ENCODE measurements around the gene ALDH3B1. TPM values are rescaled to one million over a fixed set of nuclear protein-coding genes. Genes with fewer than 3 reads are reported as not detected.

ALDH3B1 gene
- total and polyA plus RNA-seq, 2 donors from 2014 or later = 20.9 to 42.7 TPM

GRCh38 chr11:68040957-68041591, 30.9 kb downstream of the ALDH3B1 start:
- intact Hi-C loops (cut with DNase I) = no loop called here
- peak overlapping the region in 1 of 3 donors; percentile 65 for H3K9ac ChIP-seq (ENCODE audit: low read length in 3 of 3)
- peak overlapping the region in 1 of 3 donors; percentile 69 for H3K4me3 ChIP-seq (ENCODE audit: low read length in 3 of 3)
- no peak for TF ChIP-seq CTCF (IDR thresholded peaks at IDR 0.05; ENCODE audit: borderline replicate concordance, extremely low read depth, insufficient read depth)
- no peaks in the 10 kb centered on the region for H3K9me3 ChIP-seq (ENCODE audit: control insufficient read depth in 2 of 3, insufficient read depth in 1 of 3, low read length in 3 of 3)
- peak in 2 of 5 donors; percentile 58 to 82 for DNase-seq
- no peaks in the 10 kb centered on the region for H3K36me3 ChIP-seq (ENCODE audit: control insufficient read depth in 2 of 3, insufficient read depth in 3 of 3, low read length in 3 of 3)
- H3K27me3 ChIP-seq (ENCODE audit: control insufficient read depth, insufficient read depth, low read length) = no peaks in the 10 kb centered on the region
- peaks cover 0 to 35% (median 10%) of the 10 kb centered on the region in 3 donors for H3K4me1 ChIP-seq (ENCODE audit: control insufficient read depth in 2 of 3, insufficient read depth in 2 of 3, low read depth in 1 of 3, low read length in 3 of 3)
- FAIRE-seq = no peak
- H3K27ac ChIP-seq (ENCODE audit: low read depth in 2 of 2, low read length in 2 of 2) = peak overlapping the region; percentile 83 to 85

GRCh38 chr11:68041617-68042218, 31.6 kb downstream of the ALDH3B1 start:
- Histone ChIP-seq H3K4me3 (ENCODE audit: low read length in 3 of 3) (no peak overlapping the region), H3K9me3 (ENCODE audit: control insufficient read depth in 2 of 3, insufficient read depth in 1 of 3, low read length in 3 of 3) (no peaks in the 10 kb centered on the region), H3K9ac (ENCODE audit: low read length in 3 of 3) (no peak overlapping the region), H3K36me3 (ENCODE audit: control insufficient read depth in 2 of 3, insufficient read depth in 3 of 3, low read length in 3 of 3) (no peaks in the 10 kb centered on the region), H3K27ac (ENCODE audit: low read depth in 2 of 2, low read length in 2 of 2) (no peak overlapping the region), H3K27me3 (ENCODE audit: control insufficient read depth, insufficient read depth, low read length) (no peaks in the 10 kb centered on the region), H3K4me1 (ENCODE audit: control insufficient read depth in 2 of 3, insufficient read depth in 2 of 3, low read depth in 1 of 3, low read length in 3 of 3) (peaks cover 0 to 29% (median 10%) of the 10 kb centered on the region in 3 donors)
- intact Hi-C loops (cut with DNase I) = no loop called here
- DNase-seq (no peak), FAIRE-seq (no peak)
- no peak for TF ChIP-seq CTCF (IDR thresholded peaks at IDR 0.05; ENCODE audit: borderline replicate concordance, extremely low read depth, insufficient read depth)

- intact Hi-C loops (cut with DNase I) = no loop called here
- no peaks in the 10 kb centered on the region for H3K27me3 ChIP-seq (ENCODE audit: control insufficient read depth, insufficient read depth, low read length)
- no peak overlapping the region for H3K27ac ChIP-seq (ENCODE audit: low read depth in 2 of 2, low read length in 2 of 2)
- H3K9me3 ChIP-seq (ENCODE audit: control insufficient read depth in 2 of 3, insufficient read depth in 1 of 3, low read length in 3 of 3) = no peaks in the 10 kb centered on the region
- TF ChIP-seq CTCF (IDR thresholded peaks at IDR 0.05; ENCODE audit: borderline replicate concordance, extremely low read depth, insufficient read depth) = no peak
- DNase-seq (peak in 2 of 5 donors; percentile 50 to 76), FAIRE-seq (no peak)
- H3K4me3 ChIP-seq (ENCODE audit: low read length in 3 of 3) = no peak overlapping the region
- peaks cover 0 to 22% (median 10%) of the 10 kb centered on the region in 3 donors for H3K4me1 ChIP-seq (ENCODE audit: control insufficient read depth in 2 of 3, insufficient read depth in 2 of 3, low read depth in 1 of 3, low read length in 3 of 3)
- H3K9ac ChIP-seq (ENCODE audit: low read length in 3 of 3) = no peak overlapping the region
- H3K36me3 ChIP-seq (ENCODE audit: control insufficient read depth in 2 of 3, insufficient read depth in 3 of 3, low read length in 3 of 3) = no peaks in the 10 kb centered on the region
Observed at GRCh38 chr11:68042219-68043028, 32.3 kb downstream of the ALDH3B1 start.
